ENCODE results near the gene MFAP4. TPM values are rescaled to one million over a fixed set of nuclear protein-coding genes. Genes with fewer than 3 reads are reported as not detected.

Gene MFAP4
- total RNA-seq, 4 donors from 2014 or later = 30.6 to 131 (median 53.4) TPM

DNA sequence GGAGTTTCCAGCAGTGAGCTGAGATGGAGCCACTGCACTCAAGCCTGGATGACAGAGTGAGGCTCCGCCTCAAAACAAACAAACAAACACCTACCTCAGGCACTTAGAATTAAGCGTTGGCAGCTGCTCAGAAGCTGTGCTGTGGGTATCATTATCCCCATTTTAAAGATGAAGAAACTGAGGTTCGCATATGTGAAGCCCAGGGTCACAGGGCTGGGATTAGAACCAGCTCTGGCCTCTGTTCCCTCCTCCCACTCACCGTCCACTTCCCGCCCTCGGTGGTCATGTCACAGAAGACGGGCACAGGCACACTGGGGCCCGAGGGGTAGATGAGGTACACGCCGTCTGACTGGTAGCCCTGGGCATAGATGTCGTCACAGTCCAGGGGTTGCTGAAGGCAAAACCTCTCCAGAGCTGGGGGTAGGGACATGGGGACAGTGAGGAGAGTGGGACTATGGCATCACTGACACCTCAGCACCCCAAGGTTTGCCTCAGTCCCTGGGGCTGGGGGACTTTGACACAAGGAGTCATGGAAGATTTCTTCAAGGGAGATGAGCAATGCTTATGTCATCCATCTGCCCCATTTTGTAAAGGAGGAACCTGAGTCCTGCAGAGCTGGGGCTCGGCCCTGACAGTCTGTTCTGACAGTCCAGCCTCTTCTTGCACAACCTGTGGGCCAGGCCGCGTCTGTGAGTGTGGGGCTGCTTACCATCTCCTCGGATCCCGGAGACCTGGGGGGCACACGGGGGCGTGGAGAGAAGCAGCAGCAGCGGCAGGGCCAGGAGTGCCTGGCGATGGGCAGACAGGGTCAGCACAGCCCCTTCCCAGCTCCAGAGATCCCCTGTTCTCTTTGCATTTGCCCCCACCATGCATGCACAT lies 700 bp downstream of the MFAP4 start:
- WGBS, 2 donors = 31 to 64% methylated on average over 13 to 20 of the region's 20 CpGs
- H3K36me3 ChIP-seq = peaks cover 0 to 34% (median 18%) of the 10 kb centered on the region in 3 donors
- H3K4me1 ChIP-seq = peaks cover 3 to 93% (median 60%) of the 10 kb centered on the region in 4 donors
- H3K9me3 ChIP-seq = no peaks in the 10 kb centered on the region
- no peak for TF ChIP-seq EP300 (IDR thresholded peaks at IDR 0.05)
- TF ChIP-seq POLR2A (IDR thresholded peaks at IDR 0.05) = no peak
- TF ChIP-seq, protein P1, sequence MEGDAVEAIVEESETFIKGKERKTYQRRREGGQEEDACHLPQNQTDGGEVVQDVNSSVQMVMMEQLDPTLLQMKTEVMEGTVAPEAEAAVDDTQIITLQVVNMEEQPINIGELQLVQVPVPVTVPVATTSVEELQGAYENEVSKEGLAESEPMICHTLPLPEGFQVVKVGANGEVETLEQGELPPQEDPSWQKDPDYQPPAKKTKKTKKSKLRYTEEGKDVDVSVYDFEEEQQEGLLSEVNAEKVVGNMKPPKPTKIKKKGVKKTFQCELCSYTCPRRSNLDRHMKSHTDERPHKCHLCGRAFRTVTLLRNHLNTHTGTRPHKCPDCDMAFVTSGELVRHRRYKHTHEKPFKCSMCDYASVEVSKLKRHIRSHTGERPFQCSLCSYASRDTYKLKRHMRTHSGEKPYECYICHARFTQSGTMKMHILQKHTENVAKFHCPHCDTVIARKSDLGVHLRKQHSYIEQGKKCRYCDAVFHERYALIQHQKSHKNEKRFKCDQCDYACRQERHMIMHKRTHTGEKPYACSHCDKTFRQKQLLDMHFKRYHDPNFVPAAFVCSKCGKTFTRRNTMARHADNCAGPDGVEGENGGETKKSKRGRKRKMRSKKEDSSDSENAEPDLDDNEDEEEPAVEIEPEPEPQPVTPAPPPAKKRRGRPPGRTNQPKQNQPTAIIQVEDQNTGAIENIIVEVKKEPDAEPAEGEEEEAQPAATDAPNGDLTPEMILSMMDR (IDR thresholded peaks at IDR 0.05) = no peak
- H3K27me3 ChIP-seq = no peaks in the 10 kb centered on the region
- H3K27ac ChIP-seq = peak overlapping the region; percentile 83 to 97 (median 96)
- DNase-seq (ENCODE audit: low spot score in 2 of 2) = peak; percentile 62 to 69
- peak overlapping the region in 1 of 4 donors; percentile 32 for H3K4me3 ChIP-seq

DNA sequence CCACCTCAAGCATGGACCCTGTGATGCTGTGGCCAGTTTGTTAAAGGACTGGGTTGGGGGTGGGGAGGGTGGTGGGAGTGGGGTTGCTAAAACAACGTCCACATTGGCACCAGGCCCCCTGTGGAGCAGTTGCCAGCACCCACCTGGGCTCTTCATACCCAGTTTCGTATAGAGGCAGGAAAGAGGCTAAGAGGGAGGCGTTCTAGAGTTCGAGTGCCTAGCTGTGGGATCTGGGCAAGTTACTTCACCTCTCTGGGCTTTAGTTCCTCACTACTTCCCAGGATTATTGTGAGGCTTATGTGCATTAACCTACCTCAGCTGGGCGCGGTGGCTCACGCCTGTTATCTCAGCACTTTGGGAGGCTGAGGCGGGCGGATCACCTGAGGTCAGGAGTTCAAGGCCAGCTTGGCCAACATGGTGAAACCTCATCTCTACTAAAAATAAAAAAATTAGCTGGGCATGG lies 1.4 kb downstream of the MFAP4 start:
- Histone ChIP-seq H3K4me1 (peaks cover 3 to 97% (median 60%) of the 10 kb centered on the region in 4 donors), H3K36me3 (peaks cover 2 to 41% (median 25%) of the 10 kb centered on the region in 3 donors), H3K27ac (peak overlapping the region; percentile 83 to 97 (median 96)), H3K4me3 (peak overlapping the region in 1 of 4 donors; percentile 6), H3K27me3 (no peaks in the 10 kb centered on the region), H3K9me3 (no peaks in the 10 kb centered on the region)
- DNase-seq (ENCODE audit: low spot score in 2 of 2) = no peak
- WGBS, 2 donors = 84 to 85% methylated on average over 7 to 9 of the region's 9 CpGs
- TF ChIP-seq EP300 (IDR thresholded peaks at IDR 0.05) (no peak), POLR2A (IDR thresholded peaks at IDR 0.05) (no peak)
- TF ChIP-seq, protein P1 (IDR thresholded peaks at IDR 0.05) = no peak

DNA sequence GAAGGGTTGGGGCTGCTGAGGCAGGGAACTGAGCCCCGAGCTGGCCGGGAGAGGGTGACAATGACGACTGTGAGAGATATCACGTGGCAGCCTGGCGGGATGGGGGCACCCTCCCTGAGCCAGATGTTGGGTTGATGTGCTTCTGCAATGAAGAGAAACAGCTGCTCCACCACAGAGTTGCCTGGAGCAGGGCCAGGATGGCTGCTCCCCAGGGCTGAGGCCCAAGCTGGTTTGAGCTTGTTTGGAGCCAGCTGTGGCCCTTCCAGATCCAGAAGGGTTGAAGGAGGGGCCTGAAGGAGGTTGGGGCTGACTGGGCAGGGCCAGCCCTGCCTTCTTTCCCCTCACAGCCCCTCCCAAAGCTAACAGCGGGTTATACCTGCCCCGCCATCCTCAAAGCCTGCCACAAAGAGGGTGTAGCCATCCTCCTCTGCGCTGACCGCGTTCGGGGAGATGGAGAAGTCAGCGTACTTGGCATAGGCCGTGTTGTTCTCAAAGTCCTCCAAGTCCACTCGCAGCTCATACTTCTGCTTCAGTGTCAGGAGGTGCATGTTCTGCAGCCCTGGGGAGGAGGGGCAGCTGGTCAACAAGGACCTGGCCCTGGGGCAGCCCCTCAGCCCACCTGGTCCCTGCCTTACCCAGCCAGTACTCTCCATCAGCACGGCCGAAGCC lies 2.1 kb downstream of the MFAP4 start:
- Histone ChIP-seq H3K27me3 (no peaks in the 10 kb centered on the region), H3K4me3 (peak overlapping the region in 1 of 4 donors; percentile 6), H3K9me3 (no peaks in the 10 kb centered on the region), H3K27ac (peak overlapping the region; percentile 83 to 97 (median 96)), H3K4me1 (peaks cover 3 to 97% (median 56%) of the 10 kb centered on the region in 4 donors), H3K36me3 (peaks cover 2 to 48% (median 30%) of the 10 kb centered on the region in 3 donors)
- 28 to 40% methylated on average over 14 to 15 of the region's 16 CpGs for WGBS, 2 donors
- DNase-seq (ENCODE audit: low spot score in 2 of 2) = peak; percentile 92 to 94
- TF ChIP-seq EP300 (IDR thresholded peaks at IDR 0.05) (peak; percentile 29 to 90), POLR2A (IDR thresholded peaks at IDR 0.05) (peak in 1 of 2 donors; percentile 27)
- TF ChIP-seq, protein P1 (IDR thresholded peaks at IDR 0.05) = peak in 1 of 5 experiments; percentile 5

DNA sequence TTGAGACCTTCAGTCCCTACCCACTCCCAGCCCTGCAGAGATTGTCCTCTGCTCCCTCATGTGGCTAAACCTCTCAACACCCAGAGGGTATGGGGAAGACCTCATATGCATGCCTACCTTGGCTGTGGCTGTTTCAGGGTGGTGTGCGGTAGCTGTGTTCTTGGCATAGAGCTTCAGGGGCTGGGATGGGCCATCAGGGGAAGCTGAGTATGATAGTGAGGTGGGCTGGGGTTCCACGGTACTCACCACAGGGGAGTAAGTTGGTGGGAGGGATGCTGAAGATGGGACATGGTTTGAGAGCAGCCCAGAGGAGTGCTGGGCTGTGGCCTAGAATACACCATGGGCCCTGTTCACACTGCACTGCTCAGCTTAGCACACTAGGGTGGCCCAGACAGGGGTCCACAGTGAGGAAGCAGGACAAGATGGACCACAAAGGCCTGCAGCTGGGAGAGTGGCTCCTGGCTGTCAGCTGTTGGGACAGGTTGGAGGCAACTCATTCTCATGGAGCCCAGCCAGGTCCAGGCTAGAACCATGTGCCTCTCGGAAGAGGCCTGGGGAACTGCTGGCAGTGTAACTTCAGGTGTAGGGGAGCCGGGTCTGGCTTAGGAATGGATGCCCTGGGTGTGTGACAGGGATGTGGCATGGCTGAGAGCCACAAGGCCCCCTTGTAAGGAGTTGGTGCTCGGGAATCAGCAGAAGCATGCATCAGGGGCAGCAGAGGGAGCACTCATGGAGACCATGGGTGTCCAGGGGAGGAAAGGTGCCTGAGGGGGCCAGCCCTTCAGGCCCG lies 3.1 kb downstream of the MFAP4 start:
- 67 to 82% methylated on average over 6 of the region's 6 CpGs for WGBS, 2 donors
- Histone ChIP-seq H3K27me3 (no peaks in the 10 kb centered on the region), H3K4me1 (peaks cover 3 to 97% (median 58%) of the 10 kb centered on the region in 4 donors), H3K27ac (peak overlapping the region; percentile 83 to 97 (median 96)), H3K9me3 (no peaks in the 10 kb centered on the region), H3K4me3 (no peak overlapping the region), H3K36me3 (peaks cover 2 to 53% (median 30%) of the 10 kb centered on the region in 3 donors)
- DNase-seq (ENCODE audit: low spot score in 2 of 2) = no peak
- no peak for TF ChIP-seq POLR2A (IDR thresholded peaks at IDR 0.05)
- TF ChIP-seq, protein P1 (IDR thresholded peaks at IDR 0.05) = no peak
- no peak for TF ChIP-seq EP300 (IDR thresholded peaks at IDR 0.05)
